LNCaP clone FGC (cell line): ENCODE data around the gene RAB25.
A peak's percentile ranks its signal among the peaks of the same experiment; 100 is the strongest.
"Not testable (repeated sequence)": the region's sequence is repeated elsewhere in the genome, so short reads cannot be mapped to it uniquely, and the experiment has no call there.

Experiments used
- DNase-seq: peaks from one replicate; pipeline ENCODE4 v3.0.0-alpha.2; 2011; ENCODE audit warnings: low read depth
- H3K4me3 ChIP-seq: 2 replicates; pipeline ENCODE4 v1.5.1; 2011; ENCODE audit warnings: mild to moderate bottlenecking, low read depth, low read length, control low read depth
- CTCF ChIP-seq: IDR thresholded peaks from 2 replicates; pipeline ENCODE4 v1.5.1; 2012; ENCODE audit warnings: mild to moderate bottlenecking; ENCODE audit not compliant: control insufficient read depth, insufficient read depth; ENCODE audit errors: extremely low read depth

RAB25 gene

DNA sequence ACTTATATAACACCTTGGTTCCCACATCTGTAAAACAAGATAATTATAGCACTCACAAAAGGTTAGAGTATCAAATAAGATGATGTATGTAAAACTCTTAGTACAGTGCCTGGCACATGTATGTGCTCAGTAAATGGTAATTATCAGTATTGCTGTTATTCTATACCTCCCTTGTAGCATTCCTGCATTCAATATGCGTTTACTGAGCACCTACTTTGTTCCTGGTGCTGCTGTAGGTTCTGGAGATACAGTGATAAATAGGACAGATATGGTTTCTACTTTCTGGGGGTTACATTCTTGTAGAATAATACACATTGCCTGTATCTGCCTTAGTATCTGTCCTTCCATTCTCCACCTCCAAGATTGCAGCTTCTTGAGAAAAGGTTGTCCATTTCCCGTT, 39.0 kb upstream of the RAB25 start:
- TF ChIP-seq CTCF, result no peak

GRCh38 chr1:156024801-156025200, 36.2 kb upstream of the RAB25 start:
- no peak for DNase-seq
- H3K4me3 ChIP-seq, result no peak overlapping the region
- TF ChIP-seq CTCF, result no peak

More for the DNA sequence above, 39.0 kb upstream of the RAB25 start:
- H3K4me3 ChIP-seq, result no peak overlapping the region
- DNase-seq, result no peak

- H3K4me3 ChIP-seq, result no peak overlapping the region
- no peak for DNase-seq
- TF ChIP-seq CTCF, result 0 out of 2 replicates have a peak, but pooled peaks have one; percentile 6
Measured at GRCh38 chr1:156025876-156026275, 35.1 kb upstream of the RAB25 start.

DNA sequence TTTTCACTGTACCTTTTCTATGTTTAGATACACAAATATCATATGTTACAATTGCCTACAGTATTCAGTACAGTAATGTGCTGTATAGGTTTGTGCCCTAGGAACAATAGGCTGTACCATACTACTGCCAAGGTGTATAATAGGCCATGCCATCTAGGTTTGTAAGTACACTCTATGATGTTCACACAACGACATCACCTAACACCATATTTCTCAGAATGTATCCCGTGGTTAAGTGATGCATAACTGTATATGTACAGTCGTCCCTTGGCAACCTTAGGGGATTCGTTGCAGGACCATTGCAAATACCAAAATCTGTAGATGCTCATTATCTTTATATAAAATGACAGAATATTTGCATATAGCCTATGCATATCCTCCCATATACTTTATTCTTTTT, 34.4 kb upstream of the RAB25 start:
- DNase-seq, result no peak
- no peak overlapping the region for H3K4me3 ChIP-seq
- no peak for TF ChIP-seq CTCF

GRCh38 chr1:156033011-156033410, 27.9 kb upstream of the RAB25 start:
- no peak for DNase-seq
- no peak for TF ChIP-seq CTCF
- no peak overlapping the region for H3K4me3 ChIP-seq

GRCh38 chr1:156034991-156035390, 26.0 kb upstream of the RAB25 start:
- not testable (repeated sequence) for H3K4me3 ChIP-seq, DNase-seq

DNA sequence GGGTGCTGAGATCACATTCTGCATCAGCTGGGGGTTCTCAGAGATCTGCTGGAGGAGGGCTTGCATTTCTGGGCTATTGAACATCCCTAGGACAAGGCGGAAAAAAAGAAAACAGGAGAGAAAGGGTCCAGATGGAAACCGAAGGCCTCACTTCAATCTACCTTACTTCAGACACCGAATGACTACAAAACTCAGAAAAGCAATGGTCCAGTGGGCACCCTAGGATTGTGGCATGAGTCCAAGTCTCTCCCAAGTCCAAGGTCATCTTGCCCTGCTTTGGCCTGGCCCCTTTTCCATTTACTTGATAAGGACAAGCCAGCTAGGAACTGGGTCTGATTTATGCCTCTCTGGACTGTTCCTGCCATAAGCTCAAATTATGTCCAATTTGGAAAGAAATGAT, 18.1 kb upstream of the RAB25 start:
- TF ChIP-seq CTCF, result no peak

More for the DNA sequence above, 18.1 kb upstream of the RAB25 start:
- no peak for DNase-seq
- H3K4me3 ChIP-seq, result no peak overlapping the region
